ENCODE data around the gene LRCH1.

DNA sequence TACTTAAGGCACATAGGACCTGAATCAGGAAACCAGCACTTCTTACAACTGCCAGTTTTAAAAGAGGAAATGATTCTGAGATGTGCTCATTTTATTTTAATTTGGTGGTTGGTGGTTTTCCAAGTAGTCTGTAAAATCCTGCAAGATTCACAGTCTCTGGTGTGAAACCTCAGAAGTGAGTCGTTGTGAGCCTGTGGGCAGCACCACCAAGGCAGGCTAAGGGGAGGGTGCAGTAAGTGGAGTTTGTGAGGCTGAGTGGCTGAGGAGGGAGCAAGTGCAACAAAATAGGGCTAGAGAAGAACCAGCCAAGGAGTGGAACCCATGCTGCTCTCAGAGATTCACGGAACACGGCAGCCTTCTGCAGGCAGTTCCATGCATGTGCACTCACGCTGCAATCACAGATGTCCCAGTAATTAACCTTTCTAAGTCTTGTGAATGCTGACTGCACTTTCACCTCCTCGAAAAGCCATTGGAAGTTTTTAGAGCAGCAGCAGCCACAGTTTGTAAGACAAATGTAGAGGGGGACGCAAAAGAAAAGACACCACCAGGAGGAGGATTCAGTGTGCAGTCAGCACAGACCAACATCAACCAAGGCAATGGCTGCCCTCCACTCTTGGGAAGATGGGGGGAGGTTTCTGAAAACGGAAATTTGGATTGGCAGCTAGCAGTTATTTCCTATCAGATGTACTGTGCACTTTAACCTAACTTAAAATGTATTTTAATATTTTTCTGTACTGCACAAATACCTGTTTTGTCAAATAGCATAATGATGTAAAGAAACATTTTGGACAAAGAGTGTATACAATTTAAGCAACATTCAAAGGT is 199.1 kb downstream of the LRCH1 start:
- TF ChIP-seq, protein P1, sequence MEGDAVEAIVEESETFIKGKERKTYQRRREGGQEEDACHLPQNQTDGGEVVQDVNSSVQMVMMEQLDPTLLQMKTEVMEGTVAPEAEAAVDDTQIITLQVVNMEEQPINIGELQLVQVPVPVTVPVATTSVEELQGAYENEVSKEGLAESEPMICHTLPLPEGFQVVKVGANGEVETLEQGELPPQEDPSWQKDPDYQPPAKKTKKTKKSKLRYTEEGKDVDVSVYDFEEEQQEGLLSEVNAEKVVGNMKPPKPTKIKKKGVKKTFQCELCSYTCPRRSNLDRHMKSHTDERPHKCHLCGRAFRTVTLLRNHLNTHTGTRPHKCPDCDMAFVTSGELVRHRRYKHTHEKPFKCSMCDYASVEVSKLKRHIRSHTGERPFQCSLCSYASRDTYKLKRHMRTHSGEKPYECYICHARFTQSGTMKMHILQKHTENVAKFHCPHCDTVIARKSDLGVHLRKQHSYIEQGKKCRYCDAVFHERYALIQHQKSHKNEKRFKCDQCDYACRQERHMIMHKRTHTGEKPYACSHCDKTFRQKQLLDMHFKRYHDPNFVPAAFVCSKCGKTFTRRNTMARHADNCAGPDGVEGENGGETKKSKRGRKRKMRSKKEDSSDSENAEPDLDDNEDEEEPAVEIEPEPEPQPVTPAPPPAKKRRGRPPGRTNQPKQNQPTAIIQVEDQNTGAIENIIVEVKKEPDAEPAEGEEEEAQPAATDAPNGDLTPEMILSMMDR (IDR thresholded peaks at IDR 0.05), result no peak
- TF ChIP-seq POLR2A (IDR thresholded peaks at IDR 0.05; ENCODE audit: low read depth) (no peak), POLR2AphosphoS5 (IDR thresholded peaks at IDR 0.05) (no peak), EP300 (IDR thresholded peaks at IDR 0.05) (no peak)

All from esophagus muscularis mucosa (tissue), 4 donors.